ENCODE measurements around the gene AVPI1. TPM values are rescaled to one million over a fixed set of nuclear protein-coding genes. Genes with fewer than 3 reads are reported as not detected.
A peak's percentile ranks its signal among the peaks of the same experiment; 100 is the strongest.

Gene AVPI1
- total RNA-seq, 2 donors from 2014 or later, result 9.5 to 25.6 TPM

GRCh38 chr10:97635577-97635976 lies 51.5 kb downstream of the AVPI1 start:
- Histone ChIP-seq H3K4me3 (no peak overlapping the region), H3K27ac (no peak overlapping the region), H3K27me3 (replicated peaks; ENCODE audit: insufficient read depth) (no peaks in the 10 kb centered on the region), H3K4me1 (ENCODE audit: control insufficient read depth in 1 of 2, low read depth in 2 of 2) (peaks cover 4 to 8% of the 10 kb centered on the region in 2 donors), H3K36me3 (no peaks in the 10 kb centered on the region), H3K9me3 (no peaks in the 10 kb centered on the region)
- DNase-seq (ENCODE audit: low spot score) (no peak), ATAC-seq (ENCODE audit: insufficient number of reproducible peaks, low FRiP score, low read depth) (no peak)
- TF ChIP-seq, protein P1, sequence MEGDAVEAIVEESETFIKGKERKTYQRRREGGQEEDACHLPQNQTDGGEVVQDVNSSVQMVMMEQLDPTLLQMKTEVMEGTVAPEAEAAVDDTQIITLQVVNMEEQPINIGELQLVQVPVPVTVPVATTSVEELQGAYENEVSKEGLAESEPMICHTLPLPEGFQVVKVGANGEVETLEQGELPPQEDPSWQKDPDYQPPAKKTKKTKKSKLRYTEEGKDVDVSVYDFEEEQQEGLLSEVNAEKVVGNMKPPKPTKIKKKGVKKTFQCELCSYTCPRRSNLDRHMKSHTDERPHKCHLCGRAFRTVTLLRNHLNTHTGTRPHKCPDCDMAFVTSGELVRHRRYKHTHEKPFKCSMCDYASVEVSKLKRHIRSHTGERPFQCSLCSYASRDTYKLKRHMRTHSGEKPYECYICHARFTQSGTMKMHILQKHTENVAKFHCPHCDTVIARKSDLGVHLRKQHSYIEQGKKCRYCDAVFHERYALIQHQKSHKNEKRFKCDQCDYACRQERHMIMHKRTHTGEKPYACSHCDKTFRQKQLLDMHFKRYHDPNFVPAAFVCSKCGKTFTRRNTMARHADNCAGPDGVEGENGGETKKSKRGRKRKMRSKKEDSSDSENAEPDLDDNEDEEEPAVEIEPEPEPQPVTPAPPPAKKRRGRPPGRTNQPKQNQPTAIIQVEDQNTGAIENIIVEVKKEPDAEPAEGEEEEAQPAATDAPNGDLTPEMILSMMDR (IDR thresholded peaks at IDR 0.05), result no peak

- ATAC-seq (ENCODE audit: insufficient number of reproducible peaks, low FRiP score, low read depth) (no peak), DNase-seq (ENCODE audit: low spot score) (no peak)
- Histone ChIP-seq H3K27ac (no peak overlapping the region), H3K9me3 (no peaks in the 10 kb centered on the region), H3K27me3 (replicated peaks; ENCODE audit: insufficient read depth) (no peaks in the 10 kb centered on the region), H3K36me3 (no peaks in the 10 kb centered on the region), H3K4me3 (peak overlapping the region; percentile 87), H3K4me1 (ENCODE audit: control insufficient read depth in 1 of 2, low read depth in 2 of 2) (peaks cover 4 to 8% of the 10 kb centered on the region in 2 donors)
- TF ChIP-seq, protein P1 (IDR thresholded peaks at IDR 0.05), result no peak
Observed at GRCh38 chr10:97633921-97634320, 53.1 kb downstream of the AVPI1 start.

- Histone ChIP-seq H3K4me1 (ENCODE audit: control insufficient read depth in 1 of 2, low read depth in 2 of 2) (peaks cover 4 to 8% of the 10 kb centered on the region in 2 donors), H3K27ac (no peak within 1 kb of the TSS), H3K27me3 (replicated peaks; ENCODE audit: insufficient read depth) (no peaks in the 10 kb centered on the region), H3K36me3 (no peaks in the 10 kb centered on the region), H3K9me3 (no peaks in the 10 kb centered on the region), H3K4me3 (peak within 1 kb of the TSS; percentile 87)
- TF ChIP-seq, protein P1 (IDR thresholded peaks at IDR 0.05), result no peak
- DNase-seq (ENCODE audit: low spot score) (peak; percentile 80), ATAC-seq (ENCODE audit: insufficient number of reproducible peaks, low FRiP score, low read depth) (peak; percentile 87)
Observed at GRCh38 chr10:97632949-97633884, 53.8 kb downstream of the AVPI1 start, which contains the start of gene MORN4. Gene MORN4 (minus strand): TSS chr10:97633500. CDS start chr10:97619653, 13,847 bp downstream.

GRCh38 chr10:97631098-97631497 lies 55.9 kb downstream of the AVPI1 start:
- Histone ChIP-seq H3K4me1 (ENCODE audit: control insufficient read depth in 1 of 2, low read depth in 2 of 2) (peaks cover 4 to 13% of the 10 kb centered on the region in 2 donors), H3K4me3 (no peak overlapping the region), H3K27me3 (replicated peaks; ENCODE audit: insufficient read depth) (no peaks in the 10 kb centered on the region), H3K27ac (no peak overlapping the region), H3K9me3 (no peaks in the 10 kb centered on the region), H3K36me3 (no peaks in the 10 kb centered on the region)
- DNase-seq (ENCODE audit: low spot score) (no peak), ATAC-seq (ENCODE audit: insufficient number of reproducible peaks, low FRiP score, low read depth) (no peak)
- TF ChIP-seq, protein P1 (IDR thresholded peaks at IDR 0.05), result no peak

DNA sequence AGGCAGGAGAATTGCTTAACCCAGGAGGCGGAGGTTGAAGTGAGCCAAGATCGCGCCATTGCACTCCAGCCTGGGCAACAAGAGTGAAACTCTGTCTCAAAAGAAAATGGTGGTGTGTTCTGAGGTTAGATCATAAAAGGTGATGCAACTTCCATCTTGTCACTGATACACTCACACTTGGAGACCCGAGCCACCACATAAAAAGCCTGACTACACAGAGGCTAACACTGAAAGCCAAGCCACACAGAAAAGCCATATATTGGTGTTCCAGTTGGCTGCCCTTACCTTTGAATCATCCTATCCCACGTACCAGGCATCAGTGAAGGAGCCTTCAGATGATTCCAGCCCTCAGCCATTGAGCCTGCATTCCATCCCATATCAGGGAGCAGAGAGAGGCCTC lies 57.8 kb downstream of the AVPI1 start:
- H3K36me3 ChIP-seq, result no peaks in the 10 kb centered on the region
- peaks cover 4 to 13% of the 10 kb centered on the region in 2 donors for H3K4me1 ChIP-seq (ENCODE audit: control insufficient read depth in 1 of 2, low read depth in 2 of 2)
- H3K27ac ChIP-seq, result no peak overlapping the region
- TF ChIP-seq, protein P1 (IDR thresholded peaks at IDR 0.05), result no peak
- ATAC-seq (ENCODE audit: insufficient number of reproducible peaks, low FRiP score, low read depth), result no peak
- no peak overlapping the region for H3K4me3 ChIP-seq
- no peaks in the 10 kb centered on the region for H3K9me3 ChIP-seq
- no peaks in the 10 kb centered on the region for H3K27me3 ChIP-seq (replicated peaks; ENCODE audit: insufficient read depth)
- DNase-seq (ENCODE audit: low spot score), result no peak

Measured in thoracic aorta (tissue), 2 donors.